GM19397 (cell line): ENCODE results near the gene RABAC1.
"Not testable (repeated sequence)": the region's sequence is repeated elsewhere in the genome, so short reads cannot be mapped to it uniquely, and the experiment has no call there.

Source experiments
- ATAC-seq: cut with Tn5 transposase; IDR thresholded peaks from one replicate; pipeline ENCODE4 v1.9.1; 2021; ENCODE audit warnings: mild to moderate bottlenecking, moderate library complexity; ENCODE audit not compliant: unreplicated experiment

RABAC1 gene

GRCh38 chr19:41917676-41918075 lies 41.4 kb downstream of the RABAC1 start:
- no peak for ATAC-seq

GRCh38 chr19:41915776-41916414 lies 43.2 kb downstream of the RABAC1 start:
- no peak for ATAC-seq

GRCh38 chr19:41915021-41915775 lies 43.9 kb downstream of the RABAC1 start:
- no peak for ATAC-seq

GRCh38 chr19:41914424-41914834 lies 44.7 kb downstream of the RABAC1 start:
- not testable (repeated sequence) for ATAC-seq

GRCh38 chr19:41913538-41914423 lies 45.3 kb downstream of the RABAC1 start:
- no peak for ATAC-seq

- no peak for ATAC-seq
Observed at GRCh38 chr19:41912899-41913537, 46.1 kb downstream of the RABAC1 start.

- ATAC-seq: no peak
Observed at GRCh38 chr19:41911889-41912731, 47.0 kb downstream of the RABAC1 start.

- ATAC-seq: no peak
Observed at GRCh38 chr19:41910992-41911888, 47.9 kb downstream of the RABAC1 start.

GRCh38 chr19:41910240-41910991 lies 48.7 kb downstream of the RABAC1 start:
- no peak for ATAC-seq

GRCh38 chr19:41909706-41910105 lies 49.4 kb downstream of the RABAC1 start:
- no peak for ATAC-seq

- no peak for ATAC-seq
Observed at GRCh38 chr19:41908724-41909464, 50.2 kb downstream of the RABAC1 start.

GRCh38 chr19:41907994-41908615 lies 51.0 kb downstream of the RABAC1 start:
- ATAC-seq: no peak

- no peak for ATAC-seq
Observed at GRCh38 chr19:41906916-41907680, 52.0 kb downstream of the RABAC1 start.
